SH-SY5Y (cell line): ENCODE data around the gene SUMO3.

Source experiments
- GATA2 ChIP-seq: IDR thresholded peaks from 2 replicates; pipeline ENCODE4 v1.6.1; 2011; ENCODE audit warnings: mild to moderate bottlenecking, low read depth, low read length
- GATA3 ChIP-seq: IDR thresholded peaks from 2 replicates; pipeline ENCODE4 v1.6.1; 2011; ENCODE audit warnings: low read depth, mild to moderate bottlenecking, low read length, moderate library complexity

Gene SUMO3

GRCh38 chr21:44778094-44778493 lies 39.8 kb downstream of the SUMO3 start:
- TF ChIP-seq GATA2 (no peak), GATA3 (no peak)

GRCh38 chr21:44774972-44775371 lies 42.9 kb downstream of the SUMO3 start:
- TF ChIP-seq GATA3, result no peak

GRCh38 chr21:44773291-44773932 lies 44.5 kb downstream of the SUMO3 start:
- TF ChIP-seq GATA2 (no peak), GATA3 (no peak)

GRCh38 chr21:44771896-44772525 lies 45.9 kb downstream of the SUMO3 start:
- TF ChIP-seq GATA3 (no peak), GATA2 (no peak)

GRCh38 chr21:44767834-44768831 lies 49.7 kb downstream of the SUMO3 start:
- TF ChIP-seq GATA2 (no peak), GATA3 (no peak)

- no peak for TF ChIP-seq GATA3
- TF ChIP-seq GATA2, result no peak
Measured at GRCh38 chr21:44766818-44767354, 51.0 kb downstream of the SUMO3 start.

GRCh38 chr21:44766014-44766817 lies 51.6 kb downstream of the SUMO3 start:
- no peak for TF ChIP-seq GATA2
- no peak for TF ChIP-seq GATA3

- TF ChIP-seq GATA3 (no peak), GATA2 (no peak)
Measured at GRCh38 chr21:44765231-44766013, 52.4 kb downstream of the SUMO3 start.

- no peak for TF ChIP-seq GATA3
- TF ChIP-seq GATA2, result no peak
Measured at GRCh38 chr21:44764319-44765230, 53.3 kb downstream of the SUMO3 start.

GRCh38 chr21:44763451-44764318 lies 54.2 kb downstream of the SUMO3 start:
- no peak for TF ChIP-seq GATA2
- no peak for TF ChIP-seq GATA3

GRCh38 chr21:44763050-44763378 lies 54.8 kb downstream of the SUMO3 start:
- TF ChIP-seq GATA3 (no peak), GATA2 (no peak)
